Measurements from ENCODE around the gene FAF1. TPM values are rescaled to one million over a fixed set of nuclear protein-coding genes. Genes with fewer than 3 reads are reported as not detected.
A peak's percentile ranks its signal among the peaks of the same experiment; 100 is the strongest.
"Not testable (repeated sequence)": the region's sequence is repeated elsewhere in the genome, so short reads cannot be mapped to it uniquely, and the experiment has no call there.

Gene FAF1
- polyA plus RNA-seq (2013, experiment 1 of 2): 60.8 TPM
- polyA plus RNA-seq (2013, experiment 2 of 2): 61.9 TPM

DNA sequence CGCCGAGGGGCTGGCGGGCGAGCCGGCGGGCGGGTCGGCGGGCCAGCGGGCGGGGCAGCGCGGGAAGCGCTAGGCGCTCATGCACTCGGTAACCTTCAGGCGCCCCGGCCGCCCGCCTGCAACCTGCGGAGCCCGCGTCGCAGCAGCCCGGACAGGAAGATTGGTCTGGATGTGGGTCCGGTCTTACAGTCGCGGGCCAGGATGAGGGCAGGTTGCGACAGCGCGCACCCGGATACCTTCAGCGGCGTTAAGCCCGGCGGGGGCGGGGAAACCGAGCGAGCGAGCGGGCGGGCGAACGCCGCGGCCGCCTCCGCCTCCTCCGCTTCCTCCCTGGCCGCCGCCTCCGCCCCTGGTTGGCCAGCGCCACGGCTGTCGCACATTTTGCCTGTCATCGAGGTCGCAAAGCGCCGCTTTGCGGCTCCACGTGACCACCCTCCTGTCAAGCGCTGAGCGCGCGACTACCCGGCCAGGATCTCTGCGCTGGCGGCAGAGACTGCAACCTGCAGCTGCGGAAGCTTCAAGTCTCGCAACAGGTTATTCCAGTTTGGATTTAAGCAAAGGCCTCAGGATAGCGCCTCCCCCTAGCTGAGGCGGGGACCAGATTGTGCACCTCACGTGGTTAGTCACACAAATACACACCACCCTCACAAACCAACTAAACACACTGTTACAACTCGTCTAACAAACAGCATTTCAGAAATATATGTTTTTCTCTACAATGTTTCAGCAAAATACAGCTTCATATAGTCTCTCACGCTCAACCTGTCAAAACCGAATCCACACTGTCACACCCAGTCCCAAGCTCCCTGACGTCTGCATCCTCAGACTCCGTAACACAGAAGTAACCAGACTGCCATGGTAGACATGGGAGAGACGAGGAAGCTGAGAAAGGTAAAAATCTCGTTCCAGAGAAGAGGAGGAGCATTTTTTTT, at the start of gene FAF1:
TSS of gene FAF1 (minus strand) at position 355 of the 932 bp plus-strand sequence. CDS start 456 bp downstream, outside the sequence.
- peak within 1 kb of the TSS; percentile 68 for H3K4me3 ChIP-seq (ENCODE audit: extremely low read depth, insufficient read depth, low read length, poor library complexity, severe bottlenecking)
- peaks cover 3% of the 10 kb centered on the region for H3K4me1 ChIP-seq (ENCODE audit: control insufficient read depth, insufficient read depth, low read length, poor library complexity, severe bottlenecking)
- WGBS, 2 experiments (ENCODE audit: insufficient coverage in 2 of 2): 1% methylated on average over 63 to 70 of the region's 80 CpGs
- H3K27ac ChIP-seq (ENCODE audit: low read depth, low read length, severe bottlenecking): peak within 1 kb of the TSS; percentile 45
- no peaks in the 10 kb centered on the region for H3K9me3 ChIP-seq (ENCODE audit: control insufficient read depth, low read length)
- H3K36me3 ChIP-seq (ENCODE audit: control insufficient read depth, insufficient read depth, low read length): no peaks in the 10 kb centered on the region

DNA sequence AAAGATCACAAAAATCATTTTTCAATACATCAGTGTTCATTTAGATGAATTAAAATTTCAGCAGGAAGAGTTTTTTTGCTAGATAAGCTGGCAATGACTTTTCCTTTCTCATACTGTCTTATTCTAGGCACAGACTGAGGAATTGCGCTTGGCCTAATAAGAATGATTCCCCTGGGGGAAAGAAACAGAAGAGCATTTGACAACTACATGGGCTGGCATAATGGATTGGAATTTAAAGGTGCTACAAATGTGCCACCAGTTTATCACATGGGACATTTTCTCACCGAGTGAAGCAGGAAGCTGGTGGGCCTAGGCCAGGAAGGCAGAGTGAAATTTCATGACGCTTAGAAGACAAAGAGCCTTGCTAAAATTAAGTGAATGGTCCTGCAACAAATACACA, 49.3 kb upstream of the FAF1 start:
- no peak overlapping the region for H3K27ac ChIP-seq (ENCODE audit: low read depth, low read length, severe bottlenecking)
- no peaks in the 10 kb centered on the region for H3K4me1 ChIP-seq (ENCODE audit: control insufficient read depth, insufficient read depth, low read length, poor library complexity, severe bottlenecking)
- no peaks in the 10 kb centered on the region for H3K9me3 ChIP-seq (ENCODE audit: control insufficient read depth, low read length)
- no peaks in the 10 kb centered on the region for H3K36me3 ChIP-seq (ENCODE audit: control insufficient read depth, insufficient read depth, low read length)
- H3K4me3 ChIP-seq (ENCODE audit: extremely low read depth, insufficient read depth, low read length, poor library complexity, severe bottlenecking): no peak overlapping the region
- 89 to 100% methylated on average over 1 of the region's 3 CpGs for WGBS, 2 experiments (ENCODE audit: insufficient coverage in 2 of 2)

DNA sequence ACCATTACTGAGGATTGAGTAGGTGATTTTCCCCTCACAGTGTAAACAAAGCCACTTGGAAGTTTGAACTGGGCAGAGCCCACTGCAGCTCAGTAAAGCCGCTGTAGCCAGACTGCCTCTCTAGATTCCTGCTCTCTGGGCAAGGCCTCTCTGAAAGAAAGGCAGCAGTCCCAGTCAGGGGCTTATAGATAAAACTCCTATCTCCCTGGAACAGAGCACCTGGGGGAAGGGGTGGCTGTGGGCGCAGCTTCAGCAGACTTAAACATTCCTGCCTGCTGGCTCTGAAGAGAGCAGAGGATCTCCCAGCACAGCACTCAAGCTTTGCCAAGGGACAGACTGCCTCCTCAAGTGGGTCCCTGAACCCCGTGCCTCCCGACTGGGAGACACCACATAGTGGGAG, 45.5 kb upstream of the FAF1 start:
- H3K27ac ChIP-seq (ENCODE audit: low read depth, low read length, severe bottlenecking); H3K36me3 ChIP-seq (ENCODE audit: control insufficient read depth, insufficient read depth, low read length); H3K4me1 ChIP-seq (ENCODE audit: control insufficient read depth, insufficient read depth, low read length, poor library complexity, severe bottlenecking); H3K9me3 ChIP-seq (ENCODE audit: control insufficient read depth, low read length); H3K4me3 ChIP-seq (ENCODE audit: extremely low read depth, insufficient read depth, low read length, poor library complexity, severe bottlenecking): not testable (repeated sequence)
- WGBS, 2 experiments (ENCODE audit: insufficient coverage in 2 of 2): 71 to 86% methylated on average over 3 to 4 of the region's 4 CpGs

DNA sequence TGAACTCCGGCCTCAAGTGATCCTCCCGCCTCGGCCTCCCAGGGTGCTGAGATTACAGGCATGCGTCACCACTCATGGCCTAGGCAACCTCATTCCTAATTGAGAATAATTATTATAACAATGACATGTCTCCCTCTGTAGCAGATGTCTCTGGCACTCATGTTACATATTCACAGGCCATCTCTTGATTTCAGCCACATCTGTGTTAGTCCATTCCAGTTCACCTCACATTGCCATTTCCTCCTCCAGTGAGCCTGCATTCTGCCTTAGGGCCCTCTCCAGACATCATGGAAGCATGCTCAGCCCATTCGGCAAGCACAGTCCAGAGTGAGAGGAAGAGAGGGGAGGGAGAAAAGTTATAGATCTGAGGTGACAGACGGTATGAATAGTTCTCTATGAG, 42.4 kb upstream of the FAF1 start:
- no peak overlapping the region for H3K27ac ChIP-seq (ENCODE audit: low read depth, low read length, severe bottlenecking)
- H3K9me3 ChIP-seq (ENCODE audit: control insufficient read depth, low read length): no peaks in the 10 kb centered on the region
- no peak overlapping the region for H3K4me3 ChIP-seq (ENCODE audit: extremely low read depth, insufficient read depth, low read length, poor library complexity, severe bottlenecking)
- WGBS, 2 experiments (ENCODE audit: insufficient coverage in 2 of 2): 76 to 89% methylated on average over 2 to 5 of the region's 6 CpGs
- no peaks in the 10 kb centered on the region for H3K36me3 ChIP-seq (ENCODE audit: control insufficient read depth, insufficient read depth, low read length)
- no peaks in the 10 kb centered on the region for H3K4me1 ChIP-seq (ENCODE audit: control insufficient read depth, insufficient read depth, low read length, poor library complexity, severe bottlenecking)

DNA sequence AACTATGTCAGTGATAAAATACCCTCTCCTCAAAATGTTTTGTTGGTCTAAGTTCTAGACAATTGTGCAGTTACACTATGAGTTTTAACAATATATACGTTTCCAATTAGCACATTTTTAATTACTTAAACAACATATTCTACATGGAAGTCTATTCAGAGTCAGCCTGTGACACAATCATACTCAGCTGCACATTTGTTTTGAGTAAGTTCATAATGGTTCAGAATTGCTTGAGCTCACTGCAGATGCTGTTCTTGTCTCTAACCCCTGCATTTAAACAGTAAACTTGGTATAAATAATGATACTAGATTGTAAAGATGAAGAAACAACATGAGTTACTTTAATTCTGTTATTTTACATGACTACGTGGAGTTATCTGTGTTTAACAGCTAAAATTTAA, 40.6 kb upstream of the FAF1 start:
- Histone ChIP-seq H3K9me3 (ENCODE audit: control insufficient read depth, low read length) (no peaks in the 10 kb centered on the region), H3K4me3 (ENCODE audit: extremely low read depth, insufficient read depth, low read length, poor library complexity, severe bottlenecking) (no peak overlapping the region), H3K4me1 (ENCODE audit: control insufficient read depth, insufficient read depth, low read length, poor library complexity, severe bottlenecking) (no peaks in the 10 kb centered on the region), H3K27ac (ENCODE audit: low read depth, low read length, severe bottlenecking) (no peak overlapping the region), H3K36me3 (ENCODE audit: control insufficient read depth, insufficient read depth, low read length) (no peaks in the 10 kb centered on the region)
- WGBS, 2 experiments (ENCODE audit: insufficient coverage in 2 of 2): 40% methylated on average over 1 of the region's 2 CpGs; no CpG with 5 or more reads in 1 of the 2 experiments

DNA sequence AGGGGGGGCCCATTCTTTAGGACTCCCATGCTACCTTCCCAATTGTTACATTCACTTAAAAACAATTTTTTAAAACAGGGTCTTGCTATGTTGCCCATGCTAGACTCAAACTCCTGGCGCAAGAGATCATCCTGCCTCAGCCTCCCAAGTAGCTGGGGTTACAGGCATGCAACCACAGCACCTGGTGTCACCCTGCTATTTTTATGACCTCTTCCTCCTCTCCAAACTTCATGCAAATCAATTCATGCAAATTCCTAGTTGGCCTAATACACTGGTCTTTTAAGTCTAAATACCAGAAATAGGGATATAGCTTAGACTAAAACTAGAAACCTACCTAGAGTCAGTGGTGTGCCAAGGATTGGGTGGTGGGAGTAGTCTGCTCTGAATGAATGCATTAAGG, 40.1 kb upstream of the FAF1 start:
- Histone ChIP-seq H3K4me1 (ENCODE audit: control insufficient read depth, insufficient read depth, low read length, poor library complexity, severe bottlenecking) (no peaks in the 10 kb centered on the region), H3K27ac (ENCODE audit: low read depth, low read length, severe bottlenecking) (no peak overlapping the region), H3K9me3 (ENCODE audit: control insufficient read depth, low read length) (no peaks in the 10 kb centered on the region), H3K4me3 (ENCODE audit: extremely low read depth, insufficient read depth, low read length, poor library complexity, severe bottlenecking) (no peak overlapping the region), H3K36me3 (ENCODE audit: control insufficient read depth, insufficient read depth, low read length) (no peaks in the 10 kb centered on the region)
- 86 to 92% methylated on average over 1 of the region's 1 CpG for WGBS, 2 experiments (ENCODE audit: insufficient coverage in 2 of 2)

DNA sequence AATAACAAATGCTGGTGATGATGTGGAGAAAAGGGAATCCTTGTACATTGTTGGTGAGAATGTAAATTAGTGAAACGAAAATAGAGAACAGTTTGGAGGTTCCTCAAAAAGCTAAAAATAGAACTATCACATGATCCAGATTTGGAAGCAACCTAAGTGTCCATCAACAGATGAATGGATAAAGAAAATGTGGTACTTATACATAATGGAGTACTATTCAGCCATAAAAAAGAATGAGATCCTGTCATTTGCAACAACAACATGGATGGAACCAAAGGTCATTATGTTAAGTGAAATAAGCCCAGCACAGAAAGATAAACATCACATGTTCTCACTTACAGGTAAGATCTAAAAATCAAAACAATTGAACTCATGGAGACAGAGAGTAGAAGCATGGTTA, 39.3 kb upstream of the FAF1 start:
- H3K4me3 ChIP-seq (ENCODE audit: extremely low read depth, insufficient read depth, low read length, poor library complexity, severe bottlenecking); H3K36me3 ChIP-seq (ENCODE audit: control insufficient read depth, insufficient read depth, low read length); H3K9me3 ChIP-seq (ENCODE audit: control insufficient read depth, low read length); H3K4me1 ChIP-seq (ENCODE audit: control insufficient read depth, insufficient read depth, low read length, poor library complexity, severe bottlenecking); H3K27ac ChIP-seq (ENCODE audit: low read depth, low read length, severe bottlenecking): not testable (repeated sequence)
- 67% methylated on average over 1 of the region's 1 CpG; no CpG with 5 or more reads in 1 of the 2 experiments for WGBS, 2 experiments (ENCODE audit: insufficient coverage in 2 of 2)

DNA sequence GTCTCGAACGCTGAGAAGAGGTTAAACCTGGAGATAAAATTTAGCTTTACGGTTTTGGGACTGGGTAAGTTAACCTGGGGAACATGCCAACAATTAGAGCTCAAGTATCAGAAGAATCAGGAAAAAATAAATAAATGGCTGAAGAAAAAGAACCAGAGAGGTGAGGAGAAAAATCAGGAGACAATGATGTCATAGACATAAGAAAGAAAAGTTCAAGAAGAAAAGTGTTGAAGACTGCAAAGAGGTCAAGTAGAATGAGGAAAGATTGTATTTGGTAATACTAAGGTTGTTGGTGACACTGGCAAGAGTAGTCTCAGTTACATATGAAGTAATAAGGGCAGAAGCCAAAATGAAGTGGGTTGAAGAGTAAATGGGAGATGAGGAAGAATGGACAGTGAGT, 36.0 kb upstream of the FAF1 start:
- H3K9me3 ChIP-seq (ENCODE audit: control insufficient read depth, low read length): no peaks in the 10 kb centered on the region
- no peak overlapping the region for H3K4me3 ChIP-seq (ENCODE audit: extremely low read depth, insufficient read depth, low read length, poor library complexity, severe bottlenecking)
- H3K4me1 ChIP-seq (ENCODE audit: control insufficient read depth, insufficient read depth, low read length, poor library complexity, severe bottlenecking): no peaks in the 10 kb centered on the region
- no peaks in the 10 kb centered on the region for H3K36me3 ChIP-seq (ENCODE audit: control insufficient read depth, insufficient read depth, low read length)
- 91 to 100% methylated on average over 2 to 3 of the region's 3 CpGs for WGBS, 2 experiments (ENCODE audit: insufficient coverage in 2 of 2)
- H3K27ac ChIP-seq (ENCODE audit: low read depth, low read length, severe bottlenecking): no peak overlapping the region

GRCh38 chr1:50995651-50996050, 35.6 kb upstream of the FAF1 start:
- Histone ChIP-seq H3K9me3 (ENCODE audit: control insufficient read depth, low read length) (no peaks in the 10 kb centered on the region), H3K27ac (ENCODE audit: low read depth, low read length, severe bottlenecking) (no peak overlapping the region), H3K36me3 (ENCODE audit: control insufficient read depth, insufficient read depth, low read length) (no peaks in the 10 kb centered on the region), H3K4me3 (ENCODE audit: extremely low read depth, insufficient read depth, low read length, poor library complexity, severe bottlenecking) (no peak overlapping the region), H3K4me1 (ENCODE audit: control insufficient read depth, insufficient read depth, low read length, poor library complexity, severe bottlenecking) (no peaks in the 10 kb centered on the region)
- WGBS, 2 experiments (ENCODE audit: insufficient coverage in 2 of 2): no CpG with 5 or more reads among the region's 1 CpG

DNA sequence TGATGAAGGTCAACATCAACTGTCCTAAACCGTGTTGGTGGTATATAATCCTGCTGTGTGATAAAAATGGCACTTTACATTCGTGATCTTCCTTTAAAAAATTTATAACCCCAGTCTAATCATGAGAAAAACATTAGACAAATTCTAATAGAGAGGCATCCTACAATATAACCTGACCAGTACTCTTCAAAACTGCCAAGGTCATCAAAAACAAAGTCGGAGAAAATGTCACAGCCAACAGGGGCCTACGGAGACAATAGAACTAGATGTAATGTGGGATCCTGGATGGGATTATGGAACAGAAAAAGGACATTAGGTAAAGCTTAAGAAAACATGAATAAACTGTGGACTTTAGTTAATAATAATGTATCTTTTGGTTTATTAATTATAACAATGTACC, 34.9 kb upstream of the FAF1 start:
- Histone ChIP-seq H3K36me3 (ENCODE audit: control insufficient read depth, insufficient read depth, low read length) (no peaks in the 10 kb centered on the region), H3K4me3 (ENCODE audit: extremely low read depth, insufficient read depth, low read length, poor library complexity, severe bottlenecking) (no peak overlapping the region), H3K27ac (ENCODE audit: low read depth, low read length, severe bottlenecking) (no peak overlapping the region), H3K4me1 (ENCODE audit: control insufficient read depth, insufficient read depth, low read length, poor library complexity, severe bottlenecking) (no peaks in the 10 kb centered on the region), H3K9me3 (ENCODE audit: control insufficient read depth, low read length) (no peaks in the 10 kb centered on the region)
- WGBS, 2 experiments (ENCODE audit: insufficient coverage in 2 of 2): 83 to 100% methylated on average over 1 to 2 of the region's 4 CpGs

GRCh38 chr1:50993645-50994044, 33.6 kb upstream of the FAF1 start:
- no peak overlapping the region for H3K4me3 ChIP-seq (ENCODE audit: extremely low read depth, insufficient read depth, low read length, poor library complexity, severe bottlenecking)
- H3K4me1 ChIP-seq (ENCODE audit: control insufficient read depth, insufficient read depth, low read length, poor library complexity, severe bottlenecking): no peaks in the 10 kb centered on the region
- no peaks in the 10 kb centered on the region for H3K36me3 ChIP-seq (ENCODE audit: control insufficient read depth, insufficient read depth, low read length)
- WGBS, 2 experiments (ENCODE audit: insufficient coverage in 2 of 2): 79% methylated on average over 2 of the region's 3 CpGs; no CpG with 5 or more reads in 1 of the 2 experiments
- H3K9me3 ChIP-seq (ENCODE audit: control insufficient read depth, low read length): no peaks in the 10 kb centered on the region
- no peak overlapping the region for H3K27ac ChIP-seq (ENCODE audit: low read depth, low read length, severe bottlenecking)
